Stimulated activated CD4-positive, alpha-beta T cell treated with anti-CD3 and anti-CD28 coated beads, TNF-alpha, amount 100 ng/mL, for 24 hours (primary cell): ENCODE data around the gene MIA3.
"Not testable (repeated sequence)": the region's sequence is repeated elsewhere in the genome, so short reads cannot be mapped to it uniquely, and the experiment has no call there.

ENCODE experiments used
- DNase-seq, 3 experiments: peaks; one replicate each; pipeline ENCODE4 v3.0.0-alpha.2; 2020; ENCODE audit warnings: low read depth in 3 of 3

Gene MIA3

GRCh38 chr1:222668184-222668583 lies 50.3 kb downstream of the MIA3 start:
- not testable (repeated sequence) for DNase-seq

- not testable (repeated sequence) for DNase-seq
Measured at GRCh38 chr1:222669107-222669506, 51.2 kb downstream of the MIA3 start.

DNA sequence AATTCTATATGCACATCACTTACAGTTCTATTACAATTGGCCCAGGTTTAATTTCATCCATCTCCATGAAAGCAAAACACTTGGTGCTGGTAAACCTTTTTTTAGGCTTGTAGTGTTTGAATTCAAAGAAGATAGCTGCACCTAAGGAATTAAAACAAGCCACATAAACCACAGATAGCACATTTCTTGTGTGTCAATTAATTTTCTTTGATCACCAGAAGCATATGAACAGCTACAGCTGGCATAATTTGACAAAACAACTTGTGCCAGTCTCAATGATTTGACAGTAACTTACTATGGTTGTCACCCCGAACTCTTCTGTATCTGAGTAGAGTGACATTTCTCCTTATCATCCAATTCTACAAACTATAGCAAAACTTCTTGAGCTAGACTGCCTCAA lies 52.2 kb downstream of the MIA3 start:
- no peak for DNase-seq

- no peak for DNase-seq
Measured at GRCh38 chr1:222680080-222680479, 62.2 kb downstream of the MIA3 start.

DNA sequence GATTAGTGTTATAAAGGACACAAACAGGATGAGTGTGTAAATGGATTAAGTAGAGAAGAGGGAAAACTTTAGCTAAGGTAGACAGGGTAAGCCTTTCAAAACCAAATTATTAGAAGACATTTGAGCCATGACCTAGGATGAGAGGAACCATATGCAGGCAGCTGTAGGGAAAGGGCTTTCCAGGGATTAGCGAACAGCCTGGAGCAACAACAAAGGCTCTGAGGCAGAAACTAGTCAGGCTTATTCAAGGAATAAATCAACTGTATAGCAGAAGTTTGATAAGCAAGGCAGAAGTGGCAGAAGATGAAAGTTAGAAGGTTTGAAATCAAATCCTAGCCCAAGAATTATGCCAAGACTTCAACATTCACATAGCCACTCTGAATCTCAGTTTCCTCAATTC lies 73.1 kb downstream of the MIA3 start:
- DNase-seq: no peak

DNA sequence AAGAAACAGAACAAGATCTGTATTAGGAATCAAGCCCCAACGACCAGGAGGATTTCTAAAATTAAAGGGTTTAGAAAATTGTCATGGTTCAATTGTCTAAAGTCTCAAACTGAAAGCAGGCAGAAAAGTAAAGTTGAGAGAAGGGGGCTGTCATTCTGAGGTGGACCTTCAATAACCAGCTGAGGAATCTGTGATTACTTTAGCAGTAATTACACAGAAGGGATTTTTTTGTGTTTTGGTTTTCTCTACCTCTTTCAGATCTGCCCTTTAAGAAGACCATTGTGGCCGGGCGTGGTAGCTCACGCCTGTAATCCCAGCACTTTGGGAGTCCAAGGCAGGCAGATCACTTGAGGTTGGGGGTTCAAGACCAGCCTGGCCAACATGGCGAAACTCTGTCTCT lies 77.0 kb downstream of the MIA3 start:
- DNase-seq: no peak

GRCh38 chr1:222696741-222697140 lies 78.8 kb downstream of the MIA3 start:
- DNase-seq: no peak

- no peak for DNase-seq
Measured at GRCh38 chr1:222697203-222697602, 79.3 kb downstream of the MIA3 start.

DNA sequence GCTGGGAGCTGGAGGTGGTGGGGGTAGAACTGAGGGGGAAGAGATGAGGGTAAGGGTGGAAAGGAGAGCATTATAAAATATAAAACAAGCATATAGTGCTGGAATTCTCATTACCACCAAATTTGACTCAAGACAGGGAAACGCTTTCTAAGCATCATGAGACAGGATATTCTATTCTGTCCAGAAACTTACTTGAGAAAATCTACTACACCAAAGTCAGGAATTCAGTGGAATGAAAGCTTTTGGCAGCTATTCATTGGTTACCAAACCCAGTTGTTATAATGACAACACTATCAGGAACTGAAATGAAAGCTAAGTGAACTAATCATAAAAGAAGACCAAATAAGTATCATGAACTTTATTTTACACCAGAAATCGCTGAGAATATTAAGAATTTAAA lies 79.9 kb downstream of the MIA3 start:
- no peak for DNase-seq

DNA sequence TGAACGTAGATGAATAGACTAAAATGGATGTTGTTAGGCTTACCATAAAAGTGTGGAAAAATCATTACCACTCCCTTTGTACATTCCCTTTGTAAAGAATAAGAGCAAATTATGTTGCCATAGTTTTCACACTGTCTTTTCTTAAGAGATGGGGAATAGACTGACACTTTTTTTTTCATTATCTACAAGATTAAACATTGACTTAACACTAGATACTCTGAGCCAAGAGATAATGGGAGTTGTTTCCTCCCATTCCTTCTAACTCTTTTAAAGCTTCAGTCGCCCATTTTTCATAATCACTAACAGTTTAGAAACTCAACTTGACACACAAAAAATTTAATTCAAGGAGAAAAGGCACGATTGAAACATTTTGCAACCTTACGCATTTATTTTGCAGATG lies 84.3 kb downstream of the MIA3 start:
- no peak for DNase-seq

- no peak for DNase-seq
Measured at GRCh38 chr1:222704260-222704659, 86.4 kb downstream of the MIA3 start.

- no peak for DNase-seq
Measured at GRCh38 chr1:222706815-222707214, 88.9 kb downstream of the MIA3 start.

DNA sequence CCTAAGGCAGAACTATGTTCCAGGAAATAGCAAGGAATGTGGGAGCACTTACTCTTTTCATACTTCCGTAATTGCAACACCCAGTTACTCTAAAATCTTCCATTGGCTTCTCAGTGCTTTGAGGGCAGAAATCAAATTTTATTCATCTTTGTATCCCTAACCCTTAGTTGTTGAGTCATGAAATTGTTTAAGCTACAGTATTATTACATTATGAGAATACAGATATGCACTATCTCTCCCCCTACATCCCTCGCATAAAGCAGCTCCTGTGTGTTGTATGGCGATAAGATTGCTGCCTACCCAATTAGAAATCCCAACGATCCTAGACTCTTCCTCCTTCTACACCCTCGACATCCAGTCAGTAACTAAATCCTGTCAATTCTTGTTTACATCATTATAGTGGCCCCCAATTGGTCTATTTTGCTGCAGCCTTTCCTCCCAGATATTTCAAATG lies 91.8 kb downstream of the MIA3 start:
- DNase-seq: no peak

DNA sequence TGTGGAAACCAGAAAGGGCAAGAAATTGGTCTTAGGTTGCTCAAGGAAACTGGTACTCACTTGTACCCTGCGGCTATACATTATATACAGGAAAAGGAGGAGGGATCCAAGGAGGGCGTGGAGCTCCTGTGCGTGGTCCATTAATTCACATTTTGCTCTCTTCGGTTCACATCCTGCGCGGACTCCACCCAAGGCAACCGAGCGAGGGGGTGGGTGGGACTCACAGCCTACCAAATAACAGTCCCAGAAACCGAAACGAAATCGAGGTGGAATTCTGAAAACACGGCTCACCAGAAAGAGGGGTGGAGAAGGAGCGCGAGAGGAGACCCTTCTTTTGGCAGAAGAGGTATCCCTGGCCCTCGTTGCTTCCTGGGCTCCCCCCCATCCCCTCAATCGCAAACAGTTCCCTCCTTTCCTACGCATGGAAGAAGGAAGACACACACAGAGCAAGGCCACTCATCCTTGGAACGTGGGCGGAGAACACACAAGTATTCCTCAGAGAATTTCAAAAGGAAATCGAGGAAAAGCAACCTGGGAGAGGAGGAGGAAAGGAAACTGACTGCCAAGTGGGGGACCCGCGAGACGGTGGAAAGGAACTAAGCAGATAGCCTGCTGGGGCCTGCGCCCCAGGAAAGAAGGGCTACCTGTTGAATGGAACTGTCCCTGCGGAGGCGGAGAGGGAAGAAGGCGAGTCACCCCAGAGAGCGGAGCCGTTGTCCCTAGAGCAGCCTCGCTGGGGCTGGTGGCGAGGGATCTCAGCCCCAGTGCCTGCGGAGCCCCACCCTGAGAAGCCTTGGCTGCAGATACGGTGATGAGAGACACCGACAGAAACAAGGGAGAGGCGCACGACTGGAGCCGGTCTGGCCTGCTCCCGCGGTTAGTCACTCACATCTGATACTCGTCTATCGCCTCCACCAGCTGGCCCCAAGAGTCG lies 93.7 kb downstream of the MIA3 start:
- peak in 2 of 3 experiments; percentile 22 to 60 for DNase-seq

- DNase-seq: peak; percentile 91 to 95 (median 94)
Measured at GRCh38 chr1:222712253-222713090, 94.6 kb downstream of the MIA3 start, which contains the start of the genes AIDA and BROX. Gene AIDA (minus strand): TSS chr1:222712491. CDS start chr1:222712317, 174 bp downstream. Gene BROX (plus strand): TSS chr1:222712564. CDS start chr1:222715700, 3,136 bp downstream.

- peak; percentile 73 to 86 (median 81) for DNase-seq
Measured at GRCh38 chr1:222713091-222713961, 95.4 kb downstream of the MIA3 start.

- DNase-seq: no peak
Measured at GRCh38 chr1:222716393-222716792, 98.5 kb downstream of the MIA3 start.
